ENCODE results near the gene FTO.

- no peak for TF ChIP-seq CC2D1A (CRISPR knock-in tag; IDR thresholded peaks at IDR 0.05)
- TF ChIP-seq FIP1L1 (IDR thresholded peaks at IDR 0.05; ENCODE audit: borderline replicate concordance, insufficient read depth, low read depth, low read length) = no peak
- TF ChIP-seq STAT5B (CRISPR knock-in tag; IDR thresholded peaks at IDR 0.05) = no peak
- TF ChIP-seq ARNT2 (CRISPR knock-in tag; IDR thresholded peaks at IDR 0.05; ENCODE audit: low read depth) = no peak
- TF ChIP-seq, protein P1, sequence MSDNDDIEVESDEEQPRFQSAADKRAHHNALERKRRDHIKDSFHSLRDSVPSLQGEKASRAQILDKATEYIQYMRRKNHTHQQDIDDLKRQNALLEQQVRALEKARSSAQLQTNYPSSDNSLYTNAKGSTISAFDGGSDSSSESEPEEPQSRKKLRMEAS (IDR thresholded peaks at IDR 0.05) = no peak
- TF ChIP-seq ZNF264 (CRISPR knock-in tag; IDR thresholded peaks at IDR 0.05) = no peak
Measured at GRCh38 chr16:53817812-53818550, 114.0 kb downstream of the FTO start.
